ENCODE data around the gene ILDR2.
A peak's percentile ranks its signal among the peaks of the same experiment; 100 is the strongest.
"Not testable (repeated sequence)": the region's sequence is repeated elsewhere in the genome, so short reads cannot be mapped to it uniquely, and the experiment has no call there.

Gene ILDR2

GRCh38 chr1:166884971-166885370 is 90.4 kb downstream of the ILDR2 start:
- H3K36me3 ChIP-seq = no peaks in the 10 kb centered on the region
- no peaks in the 10 kb centered on the region for H3K4me1 ChIP-seq
- no peaks in the 10 kb centered on the region for H3K9me3 ChIP-seq
- TF ChIP-seq, protein P1, sequence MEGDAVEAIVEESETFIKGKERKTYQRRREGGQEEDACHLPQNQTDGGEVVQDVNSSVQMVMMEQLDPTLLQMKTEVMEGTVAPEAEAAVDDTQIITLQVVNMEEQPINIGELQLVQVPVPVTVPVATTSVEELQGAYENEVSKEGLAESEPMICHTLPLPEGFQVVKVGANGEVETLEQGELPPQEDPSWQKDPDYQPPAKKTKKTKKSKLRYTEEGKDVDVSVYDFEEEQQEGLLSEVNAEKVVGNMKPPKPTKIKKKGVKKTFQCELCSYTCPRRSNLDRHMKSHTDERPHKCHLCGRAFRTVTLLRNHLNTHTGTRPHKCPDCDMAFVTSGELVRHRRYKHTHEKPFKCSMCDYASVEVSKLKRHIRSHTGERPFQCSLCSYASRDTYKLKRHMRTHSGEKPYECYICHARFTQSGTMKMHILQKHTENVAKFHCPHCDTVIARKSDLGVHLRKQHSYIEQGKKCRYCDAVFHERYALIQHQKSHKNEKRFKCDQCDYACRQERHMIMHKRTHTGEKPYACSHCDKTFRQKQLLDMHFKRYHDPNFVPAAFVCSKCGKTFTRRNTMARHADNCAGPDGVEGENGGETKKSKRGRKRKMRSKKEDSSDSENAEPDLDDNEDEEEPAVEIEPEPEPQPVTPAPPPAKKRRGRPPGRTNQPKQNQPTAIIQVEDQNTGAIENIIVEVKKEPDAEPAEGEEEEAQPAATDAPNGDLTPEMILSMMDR (IDR thresholded peaks at IDR 0.05; ENCODE audit: low read depth, low read length) = no peak
- no peaks in the 10 kb centered on the region; the same call in 1 of the 2 replicates for H3K27me3 ChIP-seq
- DNase-seq = no peak
- H3K4me3 ChIP-seq (ENCODE audit: low read depth, low read length) = no peak overlapping the region

- Histone ChIP-seq H3K36me3 (no peaks in the 10 kb centered on the region), H3K27me3 (no peaks in the 10 kb centered on the region; the same call in 1 of the 2 replicates), H3K4me3 (ENCODE audit: low read depth, low read length) (no peak overlapping the region), H3K4me1 (no peaks in the 10 kb centered on the region), H3K9me3 (no peaks in the 10 kb centered on the region)
- no peak for DNase-seq
- TF ChIP-seq, protein P1 (IDR thresholded peaks at IDR 0.05; ENCODE audit: low read depth, low read length) = peak; percentile 24; the same call in 1 of the 2 replicates
Measured at GRCh38 chr1:166884040-166884642, 91.2 kb downstream of the ILDR2 start.

GRCh38 chr1:166882893-166883292 is 92.4 kb downstream of the ILDR2 start:
- H3K36me3 ChIP-seq = no peaks in the 10 kb centered on the region
- H3K27me3 ChIP-seq = no peaks in the 10 kb centered on the region
- no peaks in the 10 kb centered on the region for H3K9me3 ChIP-seq
- H3K4me1 ChIP-seq = no peaks in the 10 kb centered on the region
- no peak overlapping the region for H3K4me3 ChIP-seq (ENCODE audit: low read depth, low read length)
- no peak for DNase-seq
- TF ChIP-seq, protein P1 (IDR thresholded peaks at IDR 0.05; ENCODE audit: low read depth, low read length) = no peak

- not testable (repeated sequence) for H3K9me3 ChIP-seq; DNase-seq; H3K36me3 ChIP-seq; H3K4me3 ChIP-seq (ENCODE audit: low read depth, low read length); H3K27me3 ChIP-seq; H3K4me1 ChIP-seq
Measured at GRCh38 chr1:166878173-166878917, 97.0 kb downstream of the ILDR2 start.

DNA sequence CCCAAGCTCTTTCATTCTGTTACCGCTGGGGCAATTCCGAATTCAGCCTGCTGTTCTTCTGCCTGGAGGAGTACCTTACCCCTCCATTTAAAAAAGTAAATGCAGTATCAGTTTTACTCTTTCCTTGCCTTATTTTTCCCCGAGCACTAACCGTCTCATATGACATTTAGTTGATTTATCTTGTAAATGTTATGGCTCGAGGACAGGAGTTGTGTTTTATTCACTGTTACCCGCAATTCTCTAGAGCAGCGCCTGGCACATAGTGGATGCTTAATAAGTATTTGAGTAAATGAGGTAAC is 98.9 kb downstream of the ILDR2 start:
- Histone ChIP-seq H3K36me3 (no peaks in the 10 kb centered on the region), H3K4me3 (ENCODE audit: low read depth, low read length) (peak overlapping the region; percentile 57), H3K27me3 (no peaks in the 10 kb centered on the region), H3K4me1 (no peaks in the 10 kb centered on the region; the same call in 1 of the 2 replicates), H3K9me3 (no peaks in the 10 kb centered on the region)
- DNase-seq = no peak
- TF ChIP-seq, protein P1 (IDR thresholded peaks at IDR 0.05; ENCODE audit: low read depth, low read length) = peak; percentile 28

DNA sequence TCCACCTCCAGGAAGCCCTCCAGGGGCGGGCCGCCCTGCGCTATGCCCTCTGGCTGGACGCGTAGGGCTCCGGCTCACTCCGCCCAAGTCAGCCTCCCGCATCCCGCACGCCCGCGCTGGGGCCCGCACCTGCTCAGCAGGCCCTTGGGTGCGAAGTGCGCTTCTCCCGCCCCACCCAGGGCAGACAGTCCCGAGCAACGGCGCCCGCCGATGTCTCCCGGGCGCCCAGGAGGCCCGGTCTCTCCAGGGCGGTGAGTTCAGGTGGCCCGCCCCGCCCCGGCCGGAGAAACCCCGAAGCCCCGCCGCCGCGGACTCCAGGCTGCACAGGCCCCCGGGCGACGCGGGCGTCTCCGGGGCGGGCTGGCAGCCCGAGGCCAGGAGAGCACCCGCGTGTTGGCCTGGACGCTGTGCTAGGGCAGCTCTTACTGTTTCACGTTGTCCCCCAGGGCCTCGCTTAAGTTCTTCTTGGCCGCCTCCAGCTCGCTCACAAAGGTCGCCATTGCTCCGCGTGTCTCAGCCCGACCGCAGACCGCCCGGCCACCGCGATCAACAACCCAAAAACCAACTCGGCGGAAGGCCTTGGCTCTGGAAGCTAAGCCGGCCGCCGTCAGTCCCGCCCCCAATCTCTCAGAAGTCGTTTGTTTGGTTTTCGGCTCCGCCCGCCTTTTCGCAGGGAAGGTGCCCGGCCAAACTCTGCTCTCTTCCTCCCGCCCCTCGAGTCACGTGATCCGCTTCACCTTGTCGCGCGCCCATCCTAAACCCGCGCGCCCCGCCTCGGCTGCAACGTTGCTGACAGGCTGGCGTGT is 99.4 kb downstream of the ILDR2 start, which contains the start of gene TADA1:
Gene TADA1, minus strand, starts transcription at position 531 of the 806 bp plus-strand sequence. Its CDS starts 31 bp downstream, at position 500.
- no peaks in the 10 kb centered on the region; the same call in 1 of the 2 replicates for H3K4me1 ChIP-seq
- TF ChIP-seq, protein P1 (IDR thresholded peaks at IDR 0.05; ENCODE audit: low read depth, low read length) = no peak
- H3K4me3 ChIP-seq (ENCODE audit: low read depth, low read length) = peak within 1 kb of the TSS; percentile 93
- peak; percentile 99 for DNase-seq
- H3K9me3 ChIP-seq = no peaks in the 10 kb centered on the region
- H3K36me3 ChIP-seq = no peaks in the 10 kb centered on the region
- no peaks in the 10 kb centered on the region for H3K27me3 ChIP-seq

Measured in BE2C (cell line).